NCI-H460 (cell line): ENCODE data around the gene DPP4. TPM values are rescaled to one million over a fixed set of nuclear protein-coding genes. Genes with fewer than 3 reads are reported as not detected.
"Not testable (repeated sequence)": the region's sequence is repeated elsewhere in the genome, so short reads cannot be mapped to it uniquely, and the experiment has no call there.

ENCODE experiments used
- DNase-seq: peaks from one replicate; pipeline ENCODE4 v3.0.0-alpha.2; 2016; ENCODE audit warnings: low read depth; ENCODE audit errors: extremely low read depth
- total RNA-seq: library from RNA; depleted of rRNA; stranded (reverse); fragments of >200 nt; shearing (Covaris generic); gene quantifications from 2 replicates; pipeline ENCODE4 v1.2.3, GENCODE V29; 2014

DPP4 gene
- total RNA-seq, 1 experiment from 2014 or later: 0.25 TPM

- no peak for DNase-seq
These were observed 79.1 kb downstream of the DPP4 start for GRCh38 chr2:161994761-161995520.

GRCh38 chr2:161992531-161992930, 81.5 kb downstream of the DPP4 start:
- DNase-seq: no peak

GRCh38 chr2:161991991-161992390, 82.0 kb downstream of the DPP4 start:
- DNase-seq: no peak

GRCh38 chr2:161990741-161991140, 83.3 kb downstream of the DPP4 start:
- no peak for DNase-seq

- DNase-seq: no peak
These were observed 84.0 kb downstream of the DPP4 start for GRCh38 chr2:161990036-161990435.

- no peak for DNase-seq
These were observed 85.4 kb downstream of the DPP4 start for GRCh38 chr2:161988589-161988988.

GRCh38 chr2:161987311-161987710, 86.7 kb downstream of the DPP4 start:
- no peak for DNase-seq

GRCh38 chr2:161983866-161984265, 90.1 kb downstream of the DPP4 start:
- no peak for DNase-seq

- no peak for DNase-seq
These were observed 90.7 kb downstream of the DPP4 start for GRCh38 chr2:161983331-161983651.

- no peak for DNase-seq
These were observed 91.3 kb downstream of the DPP4 start for GRCh38 chr2:161982548-161983330.

GRCh38 chr2:161981679-161982250, 92.2 kb downstream of the DPP4 start:
- DNase-seq: no peak

- DNase-seq: no peak
These were observed 93.0 kb downstream of the DPP4 start for GRCh38 chr2:161980976-161981375.

GRCh38 chr2:161979490-161979889, 94.5 kb downstream of the DPP4 start:
- no peak for DNase-seq

GRCh38 chr2:161977926-161978325, 96.1 kb downstream of the DPP4 start:
- not testable (repeated sequence) for DNase-seq

GRCh38 chr2:161976917-161977316, 97.1 kb downstream of the DPP4 start:
- DNase-seq: no peak

- no peak for DNase-seq
These were observed 97.7 kb downstream of the DPP4 start for GRCh38 chr2:161976295-161976694.

GRCh38 chr2:161975813-161976160, 98.2 kb downstream of the DPP4 start:
- DNase-seq: no peak

- DNase-seq: no peak
These were observed 98.8 kb downstream of the DPP4 start for GRCh38 chr2:161975062-161975812.

- no peak for DNase-seq
These were observed 99.6 kb downstream of the DPP4 start for GRCh38 chr2:161974461-161974860.

- DNase-seq: no peak
These were observed 101.1 kb downstream of the DPP4 start for GRCh38 chr2:161972866-161973265.

- no peak for DNase-seq
These were observed 101.8 kb downstream of the DPP4 start for GRCh38 chr2:161972232-161972631.
